MM.1S (cell line): Measurements from ENCODE around the gene ZBTB2.

Source experiments
- DNase-seq: peaks from one replicate; pipeline ENCODE4 v3.0.0-alpha.2; 2015
- H2AFZ ChIP-seq: fragments of 300-600 bp; sonication (generic); 2 replicates; pipeline ENCODE4 v1.6.0; 2016; ENCODE audit warnings: antibody characterized with exemption, low read length
- H3F3A ChIP-seq: fragments of 300-600 bp; sonication (generic); 2 replicates; pipeline ENCODE4 v1.6.1; 2016; ENCODE audit warnings: mild to moderate bottlenecking, antibody characterized with exemption, low read length, moderate library complexity, mixed read lengths; ENCODE audit not compliant: insufficient read depth
- H3K27ac ChIP-seq: fragments of 300-600 bp; sonication (generic); 2 replicates; pipeline ENCODE4 v1.5.1; 2016; ENCODE audit warnings: mild to moderate bottlenecking, low read length
- H3K27me3 ChIP-seq: fragments of 300-600 bp; sonication (generic); replicated peaks from 2 replicates; pipeline ENCODE4 v1.6.0; 2016; ENCODE audit warnings: low read length; ENCODE audit not compliant: insufficient read depth
- H3K36me3 ChIP-seq: fragments of 300-600 bp; sonication (generic); replicated peaks from 2 replicates; pipeline ENCODE4 v1.6.1; 2016; ENCODE audit warnings: mild to moderate bottlenecking, low read length, mixed read lengths; ENCODE audit not compliant: insufficient read depth
- H3K4me1 ChIP-seq: fragments of 300-600 bp; sonication (generic); 2 replicates; pipeline ENCODE4 v1.6.1; 2016; ENCODE audit warnings: low read length, mixed read lengths
- H3K4me2 ChIP-seq: fragments of 300-600 bp; sonication (generic); 2 replicates; pipeline ENCODE4 v1.6.0; 2016; ENCODE audit warnings: low read depth, low read length
- H3K4me3 ChIP-seq: fragments of 300-600 bp; sonication (generic); 2 replicates; pipeline ENCODE4 v1.5.1; 2016; ENCODE audit warnings: low read length, mixed read lengths
- H3K79me2 ChIP-seq: fragments of 300-600 bp; sonication (generic); 2 replicates; pipeline ENCODE4 v1.6.1; 2016; ENCODE audit warnings: mixed run types, low read length, mixed read lengths
- H3K9ac ChIP-seq: fragments of 300-600 bp; sonication (generic); 2 replicates; pipeline ENCODE4 v1.6.1; 2016; ENCODE audit warnings: low read length, mixed read lengths
- H3K9me2 ChIP-seq: fragments of 300-600 bp; sonication (generic); replicated peaks from 2 replicates; pipeline ENCODE4 v1.6.1; 2016; ENCODE audit warnings: mild to moderate bottlenecking, low read length, mixed read lengths; ENCODE audit not compliant: insufficient read depth
- H3K9me3 ChIP-seq: fragments of 300-600 bp; sonication (generic); replicated peaks from 2 replicates; pipeline ENCODE4 v1.6.1; 2016; ENCODE audit warnings: mild to moderate bottlenecking, low read length, mixed read lengths; ENCODE audit not compliant: insufficient read depth
- H4K20me1 ChIP-seq: fragments of 300-600 bp; sonication (generic); 2 replicates; pipeline ENCODE4 v1.6.1; 2016; ENCODE audit warnings: mild to moderate bottlenecking, low read length, moderate library complexity, mixed read lengths; ENCODE audit not compliant: insufficient read depth
- EZH2 ChIP-seq: fragments of 300-600 bp; sonication (generic); optimal IDR thresholded peaks from 2 replicates; pipeline ENCODE3; 2017; ENCODE audit warnings: low read depth, mild to moderate bottlenecking, antibody characterized with exemption, low read length, mixed read lengths
- EZH2phosphoT487 ChIP-seq: fragments of 300-600 bp; sonication (generic); IDR thresholded peaks from 2 replicates; pipeline ENCODE4 v1.6.1; 2018; ENCODE audit warnings: antibody characterized with exemption, low read length
- TF ChIP-seq, protein P1 (sequence below): fragments of 300-600 bp; sonication (generic); IDR thresholded peaks from 2 replicates; pipeline ENCODE4 v1.5.1; 2016; ENCODE audit warnings: antibody characterized with exemption, low read length, mixed read lengths

The ZBTB2 gene

DNA sequence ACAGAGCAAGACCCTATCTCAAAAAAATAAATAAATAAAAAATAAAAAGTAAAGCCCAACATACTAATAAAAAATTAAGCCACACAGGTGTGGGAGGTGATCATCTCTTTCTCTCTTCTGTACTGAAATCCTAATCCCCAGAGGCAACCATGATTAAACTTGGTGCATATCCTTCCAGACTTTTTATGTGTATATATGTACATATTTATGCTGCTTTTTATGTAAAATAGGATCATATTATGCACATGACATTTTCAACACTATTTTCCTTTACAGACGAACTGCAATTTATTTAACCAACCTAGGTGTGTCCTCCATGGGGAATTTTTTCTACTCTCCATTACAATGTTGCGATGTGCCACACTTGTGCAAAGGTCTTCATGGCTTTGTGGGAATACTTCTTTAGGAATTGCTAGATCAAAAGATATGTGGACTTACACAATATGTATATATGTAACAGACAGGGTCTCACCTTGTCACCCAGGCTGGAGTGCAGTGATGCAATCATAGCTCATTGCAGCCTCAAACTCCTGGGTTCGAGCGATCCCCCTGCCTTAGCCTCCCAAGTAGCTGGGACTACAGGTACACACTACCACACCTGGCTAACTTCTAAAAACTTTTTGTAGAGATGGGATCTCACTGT, 36.9 kb upstream of the ZBTB2 start:
- H3K9me3 ChIP-seq, result no peaks in the 10 kb centered on the region
- H3K79me2 ChIP-seq, result no peaks in the 10 kb centered on the region
- TF ChIP-seq EZH2 (no peak), EZH2phosphoT487 (no peak)
- TF ChIP-seq, protein P1, sequence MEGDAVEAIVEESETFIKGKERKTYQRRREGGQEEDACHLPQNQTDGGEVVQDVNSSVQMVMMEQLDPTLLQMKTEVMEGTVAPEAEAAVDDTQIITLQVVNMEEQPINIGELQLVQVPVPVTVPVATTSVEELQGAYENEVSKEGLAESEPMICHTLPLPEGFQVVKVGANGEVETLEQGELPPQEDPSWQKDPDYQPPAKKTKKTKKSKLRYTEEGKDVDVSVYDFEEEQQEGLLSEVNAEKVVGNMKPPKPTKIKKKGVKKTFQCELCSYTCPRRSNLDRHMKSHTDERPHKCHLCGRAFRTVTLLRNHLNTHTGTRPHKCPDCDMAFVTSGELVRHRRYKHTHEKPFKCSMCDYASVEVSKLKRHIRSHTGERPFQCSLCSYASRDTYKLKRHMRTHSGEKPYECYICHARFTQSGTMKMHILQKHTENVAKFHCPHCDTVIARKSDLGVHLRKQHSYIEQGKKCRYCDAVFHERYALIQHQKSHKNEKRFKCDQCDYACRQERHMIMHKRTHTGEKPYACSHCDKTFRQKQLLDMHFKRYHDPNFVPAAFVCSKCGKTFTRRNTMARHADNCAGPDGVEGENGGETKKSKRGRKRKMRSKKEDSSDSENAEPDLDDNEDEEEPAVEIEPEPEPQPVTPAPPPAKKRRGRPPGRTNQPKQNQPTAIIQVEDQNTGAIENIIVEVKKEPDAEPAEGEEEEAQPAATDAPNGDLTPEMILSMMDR, result no peak
- no peak overlapping the region for H3K27ac ChIP-seq
- H4K20me1 ChIP-seq, result no peaks in the 10 kb centered on the region
- H3F3A ChIP-seq, result no peaks in the 10 kb centered on the region
- no peak overlapping the region for H3K9ac ChIP-seq
- no peak for DNase-seq
- no peak overlapping the region for H3K4me3 ChIP-seq
- no peaks in the 10 kb centered on the region for H3K27me3 ChIP-seq
- H3K9me2 ChIP-seq, result no peaks in the 10 kb centered on the region
- H3K36me3 ChIP-seq, result no peaks in the 10 kb centered on the region
- no peaks in the 10 kb centered on the region for H3K4me1 ChIP-seq
- H3K4me2 ChIP-seq, result no peak overlapping the region
- H2AFZ ChIP-seq, result no peak overlapping the region

DNA sequence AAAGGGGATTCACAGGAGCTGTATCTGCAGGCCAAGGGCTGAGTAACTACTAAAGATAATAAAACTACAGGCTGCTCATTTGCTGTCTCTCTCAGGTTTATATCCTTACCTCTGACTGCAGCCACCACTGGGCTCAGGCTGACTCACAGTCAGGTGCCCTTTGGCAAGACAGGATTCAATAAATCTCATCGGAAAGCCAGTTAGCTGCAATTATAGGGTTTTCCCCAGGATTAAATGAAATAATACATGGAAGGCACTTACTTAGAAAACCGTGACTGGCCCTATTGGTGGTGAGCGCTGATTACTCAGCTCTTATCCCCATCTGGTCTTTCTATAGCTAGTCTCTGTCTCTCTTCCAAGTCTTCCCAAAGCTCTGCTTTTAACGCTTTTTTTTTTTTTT, 34.2 kb upstream of the ZBTB2 start:
- TF ChIP-seq EZH2 (no peak), EZH2phosphoT487 (no peak)
- TF ChIP-seq, protein P1, result no peak
- no peak overlapping the region for H3K4me2 ChIP-seq
- H3K9ac ChIP-seq, result no peak overlapping the region
- no peaks in the 10 kb centered on the region for H3K27me3 ChIP-seq
- H3K4me3 ChIP-seq, result no peak overlapping the region
- H2AFZ ChIP-seq, result no peak overlapping the region
- no peaks in the 10 kb centered on the region for H3K9me2 ChIP-seq
- DNase-seq, result no peak
- no peaks in the 10 kb centered on the region for H3K36me3 ChIP-seq
- no peaks in the 10 kb centered on the region for H3F3A ChIP-seq
- no peaks in the 10 kb centered on the region for H3K4me1 ChIP-seq
- no peak overlapping the region for H3K27ac ChIP-seq
- no peaks in the 10 kb centered on the region for H3K9me3 ChIP-seq
- no peaks in the 10 kb centered on the region for H4K20me1 ChIP-seq
- no peaks in the 10 kb centered on the region for H3K79me2 ChIP-seq

DNA sequence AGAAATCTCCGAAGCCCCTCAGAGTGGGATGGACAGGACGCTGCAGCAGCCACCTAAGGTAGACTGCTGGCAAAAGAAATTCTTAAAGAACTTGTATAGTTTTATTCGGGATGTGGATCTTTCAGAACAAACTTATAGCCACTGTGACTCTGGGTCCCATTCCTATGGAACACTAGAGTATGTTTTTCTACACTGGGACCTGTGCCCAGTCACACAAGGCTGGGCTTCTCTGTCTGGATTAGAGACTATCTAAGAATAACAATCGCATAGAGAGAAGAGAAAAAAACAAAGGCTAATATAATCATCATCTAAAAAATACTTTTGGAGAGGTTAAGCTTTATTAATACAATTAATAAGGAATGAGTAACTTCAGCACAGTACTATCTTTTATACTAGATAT, 31.6 kb upstream of the ZBTB2 start:
- H3K27ac ChIP-seq, result no peak overlapping the region
- no peak for TF ChIP-seq EZH2
- no peak for TF ChIP-seq EZH2phosphoT487
- TF ChIP-seq, protein P1, result no peak
- no peak overlapping the region for H3K9ac ChIP-seq
- no peak overlapping the region for H3K4me3 ChIP-seq
- no peaks in the 10 kb centered on the region for H3K4me1 ChIP-seq
- H4K20me1 ChIP-seq, result no peaks in the 10 kb centered on the region
- H3K79me2 ChIP-seq, result no peaks in the 10 kb centered on the region
- no peak overlapping the region for H2AFZ ChIP-seq
- no peaks in the 10 kb centered on the region for H3K36me3 ChIP-seq
- no peaks in the 10 kb centered on the region for H3K9me3 ChIP-seq
- no peaks in the 10 kb centered on the region for H3F3A ChIP-seq
- no peak overlapping the region for H3K4me2 ChIP-seq
- no peak for DNase-seq
- no peaks in the 10 kb centered on the region for H3K27me3 ChIP-seq
- H3K9me2 ChIP-seq, result no peaks in the 10 kb centered on the region
